H1 (cell line): ENCODE results near the gene PTPRE. TPM values are rescaled to one million over a fixed set of nuclear protein-coding genes. Genes with fewer than 3 reads are reported as not detected.

ENCODE experiments used
- CTCF ChIA-PET: fragments of 300-600 bp; sonication (Branson Sonifier 250); formaldehyde crosslinking; loops from one replicate; lab custom pipeline; 2021; ENCODE audit not compliant: partially characterized antibody; lab: Charles Lee
- POLR2A ChIA-PET: fragments of 300-600 bp; sonication (Branson Sonifier 250); formaldehyde crosslinking; loops from one replicate; lab custom pipeline; 2021; ENCODE audit warnings: inconsistent platforms; ENCODE audit not compliant: partially characterized antibody; lab: Charles Lee
- DNase-seq, 2 experiments: peaks; one replicate each; pipeline versions ENCODE4 v3.0.0 to v3.0.0-alpha.2; 2010 to 2022; ENCODE audit warnings: low spot score in 2 of 2, low read depth in 1 of 2, mixed read lengths in 1 of 2
- FAIRE-seq: peaks from 2 replicates; lab custom pipeline; 2011; peaks lifted over from hg19 to GRCh38; lab: Jason Lieb, UNC
- H2AFZ ChIP-seq: 2 replicates; pipeline ENCODE4 v1.8.1; 2012; ENCODE audit warnings: low read length, inconsistent platforms
- H2AK5ac ChIP-seq: 2 replicates; pipeline ENCODE4 v1.6.1; 2013; ENCODE audit warnings: low read depth, low read length
- H2BK120ac ChIP-seq: replicated peaks from 2 replicates; pipeline ENCODE3; 2013; ENCODE audit warnings: low read depth, low read length, inconsistent platforms
- H2BK12ac ChIP-seq: 2 replicates; pipeline ENCODE4 v1.6.1; 2013; ENCODE audit warnings: low read depth, low read length
- H2BK15ac ChIP-seq: 2 replicates; pipeline ENCODE4 v1.6.1; 2013; ENCODE audit warnings: low read length
- H2BK20ac ChIP-seq: 2 replicates; pipeline ENCODE4 v1.6.1; 2013; ENCODE audit warnings: low read length
- H2BK5ac ChIP-seq: 2 replicates; pipeline ENCODE4 v1.6.1; 2013; ENCODE audit warnings: low read depth, low read length
- H3K14ac ChIP-seq: 2 replicates; pipeline ENCODE4 v1.6.1; 2013; ENCODE audit warnings: inconsistent platforms; ENCODE audit not compliant: insufficient read length
- H3K18ac ChIP-seq: 2 replicates; pipeline ENCODE4 v1.6.1; 2013; ENCODE audit warnings: low read length; ENCODE audit errors: extremely low read depth
- H3K23ac ChIP-seq: 2 replicates; pipeline ENCODE4 v1.6.1; 2013; ENCODE audit warnings: inconsistent platforms; ENCODE audit not compliant: insufficient read length
- H3K23me2 ChIP-seq: 2 replicates; pipeline ENCODE4 v1.6.1; 2013; ENCODE audit warnings: low read depth, low read length
- H3K27ac ChIP-seq: 2 replicates; pipeline ENCODE4 v1.6.1; 2011; ENCODE audit warnings: low read depth, low read length, inconsistent platforms
- H3K27me3 ChIP-seq, 4 experiments: replicated peaks in 1 of 4; 1 replicate in 1 of 4; 2 replicates in 3 of 4; pipeline versions ENCODE4 v1.6.1 to v1.8.1; 2011 to 2013; ENCODE audit warnings: low read length in 3 of 4, mild to moderate bottlenecking in 3 of 4, inconsistent platforms in 2 of 4, mixed read lengths in 2 of 4, moderate library complexity in 1 of 4; ENCODE audit not compliant: control insufficient read depth in 3 of 4, insufficient read depth in 3 of 4; ENCODE audit errors: extremely low read depth in 1 of 4
- H3K36me3 ChIP-seq, 4 experiments: 2 replicates each; pipeline versions ENCODE4 v1.6.1 to v1.8.1; 2011 to 2013; ENCODE audit warnings: mild to moderate bottlenecking in 4 of 4, low read length in 3 of 4, moderate library complexity in 2 of 4, control low read depth in 1 of 4, inconsistent platforms in 1 of 4; ENCODE audit not compliant: insufficient read depth in 4 of 4, control insufficient read depth in 2 of 4
- H3K4ac ChIP-seq: replicated peaks from 2 replicates; pipeline ENCODE3; 2013; ENCODE audit warnings: low read length, low read depth, mixed read lengths, inconsistent platforms; ENCODE audit not compliant: insufficient read length
- H3K4me1 ChIP-seq, 4 experiments: replicated peaks in 1 of 4; 1 replicate in 1 of 4; 2 replicates in 3 of 4; pipeline versions ENCODE4 v1.6.1 to v1.8.1; 2011 to 2013; ENCODE audit warnings: low read length in 3 of 4, inconsistent platforms in 2 of 4, mixed read lengths in 1 of 4; ENCODE audit not compliant: insufficient read depth in 4 of 4, control insufficient read depth in 3 of 4
- H3K4me2 ChIP-seq, 2 experiments: 2 replicates each; pipeline versions ENCODE4 v1.6.1 to v1.8.1; 2011 to 2013; ENCODE audit warnings: low read depth in 2 of 2, low read length in 2 of 2, control low read depth in 1 of 2, inconsistent platforms in 1 of 2, mild to moderate bottlenecking in 1 of 2; ENCODE audit not compliant: insufficient read depth in 1 of 2
- H3K4me3 ChIP-seq, 4 experiments: fragments of 200-600, 300-600 bp in 1 of 4; sonication (generic), shearing (Covaris generic), sonication (Bioruptor Twin) in 1 of 4; 2 replicates each; pipeline versions ENCODE4 v1.5.1 to v1.8.1; 2011 to 2016; ENCODE audit warnings: low read length in 4 of 4, low read depth in 3 of 4, control low read depth in 2 of 4, inconsistent platforms in 2 of 4, mild to moderate bottlenecking in 2 of 4, mixed read lengths in 1 of 4, moderate library complexity in 1 of 4; ENCODE audit not compliant: insufficient read depth in 2 of 4; ENCODE audit errors: extremely low read depth in 1 of 4
- H3K56ac ChIP-seq: replicated peaks from 2 replicates; pipeline ENCODE3; 2013; ENCODE audit warnings: low read depth, mild to moderate bottlenecking, mixed read lengths, low read length, inconsistent platforms; ENCODE audit not compliant: insufficient read length
- H3K79me1 ChIP-seq: 2 replicates; pipeline ENCODE4 v1.6.1; 2013; ENCODE audit warnings: low read depth, low read length, control low read depth
- H3K79me2 ChIP-seq, 2 experiments: 2 replicates each; pipeline versions ENCODE4 v1.6.1 to v1.8.1; 2012 to 2013; ENCODE audit warnings: low read length in 2 of 2, mild to moderate bottlenecking in 2 of 2, inconsistent platforms in 1 of 2; ENCODE audit not compliant: insufficient read depth in 2 of 2, control insufficient read depth in 1 of 2
- H3K9ac ChIP-seq, 4 experiments: replicated peaks in 1 of 4; 1 replicate in 1 of 4; 2 replicates in 3 of 4; pipeline versions ENCODE4 v1.6.1 to v1.8.1; 2011 to 2013; ENCODE audit warnings: low read depth in 3 of 4, low read length in 3 of 4, control low read depth in 2 of 4, mild to moderate bottlenecking in 2 of 4, moderate library complexity in 2 of 4, inconsistent platforms in 1 of 4; ENCODE audit errors: extremely low read depth in 1 of 4
- H3K9me3 ChIP-seq, 2 experiments: 2 replicates each; pipeline versions ENCODE4 v1.6.1 to v1.8.1; 2012 to 2013; ENCODE audit warnings: mild to moderate bottlenecking in 2 of 2, moderate library complexity in 2 of 2, control low read depth in 1 of 2, inconsistent platforms in 1 of 2, low read depth in 1 of 2, low read length in 1 of 2, mixed read lengths in 1 of 2; ENCODE audit not compliant: insufficient read depth in 2 of 2
- H4K20me1 ChIP-seq, 2 experiments: replicated peaks in 1 of 2; 2 replicates each; pipeline versions ENCODE3 to v1.8.1; 2011 to 2013; ENCODE audit warnings: inconsistent platforms in 2 of 2, low read length in 2 of 2, mild to moderate bottlenecking in 1 of 2; ENCODE audit not compliant: insufficient read depth in 2 of 2, control insufficient read depth in 1 of 2
- H4K5ac ChIP-seq: 2 replicates; pipeline ENCODE4 v1.6.1; 2013; ENCODE audit warnings: low read length, low read depth, mixed read lengths, inconsistent platforms; ENCODE audit not compliant: insufficient read length
- H4K8ac ChIP-seq: 2 replicates; pipeline ENCODE4 v1.8.0; 2013; ENCODE audit warnings: mild to moderate bottlenecking, moderate library complexity, low read length, inconsistent platforms; ENCODE audit not compliant: insufficient read depth; ENCODE audit errors: extremely low read depth
- H4K91ac ChIP-seq: replicated peaks from 2 replicates; pipeline ENCODE3; 2013; ENCODE audit warnings: low read length, mixed read lengths, inconsistent platforms; ENCODE audit not compliant: insufficient read length
- KDM1A ChIP-seq: fragments of 200-600, 300-600 bp; sonication (generic); IDR thresholded peaks from 2 replicates; pipeline ENCODE4 v1.7.1; 2016; ENCODE audit warnings: mild to moderate bottlenecking, low read length, borderline replicate concordance
- POLR2AphosphoS5 ChIP-seq: IDR thresholded peaks from 2 replicates; pipeline ENCODE4 v1.6.1; 2011; ENCODE audit warnings: low read depth, low read length
- WGBS, 2 experiments: shearing (Covaris generic) in 1 of 2; methylation state at CpG; one replicate each; pipeline versions ENCODE4 v1.1.6 to v1.1.7; 2013 to 2015; ENCODE audit warnings: low lambda C conversion rate in 2 of 2, mixed read lengths in 2 of 2, inconsistent platforms in 1 of 2, low coverage in 1 of 2, missing lambda C conversion rate in 1 of 2; ENCODE audit not compliant: insufficient replicate concordance in 2 of 2, insufficient coverage in 1 of 2, insufficient read length in 1 of 2; ENCODE audit errors: extremely low coverage in 1 of 2, missing lambda C conversion rate in 1 of 2; 5-methylcytosine and 5-hydroxymethylcytosine counted together
- polyA plus RNA-seq, 7 experiments: library from polyadenylated mRNA; depleted of rRNA in 3 of 7; stranded (reverse) in 5 of 7; unstranded in 2 of 7; fragments of >200 nt in 5 of 7; fragments of 200-250 nt in 2 of 7; gene quantifications; 1 replicate in 5 of 7; 2 replicates in 1 of 7; 4 replicates in 1 of 7; pipeline versions ENCODE4 v1.2.1 to v1.2.3, GENCODE V29; 2011 to 2013; ENCODE audit warnings: missing spikeins in 2 of 7, mixed read lengths in 2 of 7
- total RNA-seq: library from RNA; stranded (reverse); fragmentation: NEBNext Ultra II Directional; extraction: Animal tissue kit (Norgen Biotek cat#: 25700); gene quantifications from 2 replicates; pipeline ENCODE4 v1.2.1, GENCODE V29; 2021

The PTPRE gene
- total and polyA plus RNA-seq, 2 of the 8 experiments (the other 6 are each of a cell fraction or from before 2014, with no cell fraction given) = 0.33 to 0.54 TPM

DNA sequence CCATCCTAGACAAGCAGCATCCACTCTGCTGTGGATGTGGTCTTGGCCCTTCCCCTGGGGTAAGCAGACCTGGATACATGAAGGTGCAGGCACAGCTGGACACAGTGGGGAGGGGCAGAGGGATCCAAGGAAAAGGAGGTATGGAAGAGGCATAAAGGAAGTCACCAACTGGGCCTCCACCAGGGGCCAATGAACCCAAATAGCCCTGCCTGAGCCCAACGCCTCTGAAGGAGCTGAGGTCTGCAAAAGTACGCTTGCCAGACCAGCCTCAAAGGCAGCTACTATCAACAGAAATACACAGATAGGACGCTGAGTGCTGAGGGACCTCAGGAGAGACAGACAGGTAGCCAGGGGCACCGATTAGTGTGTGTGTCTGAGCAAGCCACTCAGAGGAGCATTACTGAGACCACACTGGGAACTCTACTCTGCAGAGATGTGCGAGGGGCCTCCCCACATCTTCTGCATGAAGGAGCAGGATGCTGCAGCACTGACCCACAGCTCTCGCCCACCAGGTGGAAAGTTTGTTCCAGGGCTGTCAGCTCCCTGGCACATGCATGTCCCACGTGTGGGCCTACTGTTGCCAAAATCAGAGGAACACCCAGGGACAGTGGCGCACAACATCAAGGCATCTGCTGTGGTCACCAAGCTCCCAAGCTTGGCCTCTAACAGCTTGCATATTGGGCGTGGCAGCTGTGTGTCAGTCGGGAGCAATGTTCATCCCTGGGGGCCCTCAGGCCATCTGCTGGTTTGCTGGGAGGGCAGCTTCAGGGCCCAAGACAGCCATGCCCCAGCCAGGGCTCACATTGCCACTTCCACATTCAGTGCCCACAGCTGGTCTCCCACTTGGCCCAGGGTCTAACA is 179.3 kb downstream of the PTPRE start:
- Histone ChIP-seq H3K9me3 (no peaks in the 10 kb centered on the region), H3K4me1 (peaks cover 8 to 21% (median 11%) of the 10 kb centered on the region in 4 experiments; a peak in 6 of 7 replicates), H3K14ac (no peak overlapping the region), H3K27me3 (no peaks in the 10 kb centered on the region), H3K9ac (no peak overlapping the region), H2AFZ (no peak overlapping the region), H2BK15ac (peak overlapping the region; percentile 36; the same call in 1 of the 2 replicates), H3K4me3 (no peak overlapping the region), H3K36me3 (no peaks in the 10 kb centered on the region), H4K91ac (peak overlapping the region; percentile 2), H4K20me1 (no peaks in the 10 kb centered on the region), H2BK20ac (0 out of 2 replicates have a peak overlapping the region, but pooled peaks have one; percentile 3), H3K4me2 (no peak overlapping the region), H3K23ac (no peak overlapping the region), H2BK5ac (no peak overlapping the region), H3K56ac (no peak overlapping the region), H3K4ac (no peak overlapping the region), H2BK12ac (peak overlapping the region; percentile 6; the same call in 1 of the 2 replicates), H2BK120ac (no peak overlapping the region), H3K79me2 (no peaks in the 10 kb centered on the region), H4K5ac (peak overlapping the region; percentile 30), H4K8ac (no peak overlapping the region), H3K79me1 (no peaks in the 10 kb centered on the region), H3K18ac (no peak overlapping the region; the same call in 1 of the 2 replicates), H3K27ac (no peak overlapping the region), H3K23me2 (no peaks in the 10 kb centered on the region), H2AK5ac (no peak overlapping the region)
- no peak for FAIRE-seq
- no peak for TF ChIP-seq KDM1A
- no peak for TF ChIP-seq POLR2AphosphoS5
- 84% methylated on average over 10 of the region's 10 CpGs; no CpG with 5 or more reads in 1 of the 2 experiments for WGBS, 2 experiments
- POLR2A ChIA-PET = no interaction called here
- CTCF ChIA-PET = interaction anchor here (0.6 to 1.5 kb wide), 6 partner anchors 9 to 180 kb away, joined by 3 to 6 read pairs (median 4); partner anchors contain the start of genes MKI67 and PTPRE
- no peak for DNase-seq
